Astrocyte (in vitro differentiated cells and primary cell): ENCODE measurements around the gene HES2.

Experiments
- CTCF ChIP-seq: IDR thresholded peaks from 2 replicates; pipeline ENCODE4 v1.5.1; 2011; ENCODE audit warnings: low read depth, mild to moderate bottlenecking, inconsistent platforms, low read length, moderate library complexity; ENCODE audit not compliant: insufficient read depth
- EZH2 ChIP-seq: IDR thresholded peaks from 2 replicates; pipeline ENCODE4 v1.6.1; 2012; ENCODE audit warnings: mild to moderate bottlenecking, low read length, inconsistent platforms; ENCODE audit not compliant: insufficient read depth

- no peak for TF ChIP-seq CTCF
- TF ChIP-seq EZH2: no peak
Observed at GRCh38 chr1:6440198-6441126, 20.7 kb upstream of the HES2 start.
